AG20443 (cell line): Measurements from ENCODE around the gene PACSIN1.
"Not testable (repeated sequence)": the region's sequence is repeated elsewhere in the genome, so short reads cannot be mapped to it uniquely, and the experiment has no call there.

Experiments used
- DNase-seq: peaks from one replicate; pipeline ENCODE4 v3.0.0; 2012; ENCODE audit warnings: low spot score, mixed read lengths

The PACSIN1 gene

DNA sequence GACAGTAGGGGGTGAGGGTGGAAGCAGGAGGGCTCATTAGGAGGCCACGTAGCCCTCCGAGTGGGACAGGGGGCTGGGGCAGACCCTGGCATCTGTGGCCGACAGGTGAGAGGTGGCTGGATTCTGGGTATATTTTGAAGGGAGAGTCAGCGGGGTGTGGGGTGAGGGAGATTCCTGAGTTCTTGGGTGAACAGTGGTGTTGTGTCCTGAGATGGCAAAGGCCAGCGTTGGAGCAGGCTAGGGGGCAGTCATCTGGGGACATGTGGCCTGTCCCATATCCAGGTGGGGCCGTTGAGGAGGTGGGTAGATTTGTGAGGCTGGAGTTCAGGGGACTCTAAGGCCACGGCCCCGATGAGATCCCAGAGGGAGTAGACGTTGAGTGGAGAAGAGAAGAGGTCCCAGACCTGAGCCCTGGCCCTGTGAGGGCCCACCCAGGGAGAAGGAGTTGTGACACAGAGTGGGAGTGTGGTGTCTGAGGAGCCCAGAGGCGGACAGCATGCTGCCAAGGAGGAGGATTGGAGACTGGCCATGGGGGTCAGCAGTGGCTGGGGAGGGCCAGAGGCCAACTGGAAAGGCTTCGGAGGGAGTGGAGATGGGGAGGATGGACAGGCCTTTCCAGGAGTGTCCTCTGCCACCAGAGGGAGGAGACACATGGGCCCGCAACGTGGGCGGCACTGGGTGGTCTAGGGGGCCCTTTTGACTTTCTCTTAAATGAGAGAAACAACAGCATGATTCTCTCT lies 19.6 kb downstream of the PACSIN1 start:
- DNase-seq: no peak

DNA sequence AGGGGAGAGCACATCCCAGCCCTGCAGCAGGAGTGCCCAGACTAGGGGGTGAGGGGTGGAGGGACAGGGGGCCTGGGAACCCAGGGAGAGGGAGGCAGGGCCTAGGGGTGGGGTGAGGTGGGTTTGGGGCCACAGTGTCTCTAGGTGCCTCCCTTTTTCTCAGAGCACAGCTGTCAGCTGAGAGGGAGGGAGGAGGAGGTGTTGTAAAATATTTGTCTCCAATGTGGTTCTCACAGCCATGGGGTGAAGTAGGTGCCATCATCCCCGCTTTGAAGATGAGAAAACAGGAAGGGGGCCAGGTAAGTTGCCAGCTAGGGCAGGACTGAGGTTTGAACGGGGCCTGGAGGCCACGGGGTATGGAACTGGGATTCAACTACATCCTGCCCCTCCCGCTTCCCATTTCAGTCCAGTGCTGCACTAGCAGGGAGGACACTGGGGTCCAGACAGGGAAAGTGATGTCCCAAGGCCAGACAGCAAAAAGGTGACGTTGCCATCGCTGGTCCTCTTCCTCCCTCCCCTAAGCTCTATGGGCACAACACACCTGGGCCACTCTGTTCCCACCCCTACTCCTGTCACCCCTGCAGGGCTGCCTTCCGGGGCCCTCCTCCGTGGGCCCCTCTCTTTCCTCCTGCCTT lies 20.3 kb downstream of the PACSIN1 start:
- DNase-seq: no peak

DNA sequence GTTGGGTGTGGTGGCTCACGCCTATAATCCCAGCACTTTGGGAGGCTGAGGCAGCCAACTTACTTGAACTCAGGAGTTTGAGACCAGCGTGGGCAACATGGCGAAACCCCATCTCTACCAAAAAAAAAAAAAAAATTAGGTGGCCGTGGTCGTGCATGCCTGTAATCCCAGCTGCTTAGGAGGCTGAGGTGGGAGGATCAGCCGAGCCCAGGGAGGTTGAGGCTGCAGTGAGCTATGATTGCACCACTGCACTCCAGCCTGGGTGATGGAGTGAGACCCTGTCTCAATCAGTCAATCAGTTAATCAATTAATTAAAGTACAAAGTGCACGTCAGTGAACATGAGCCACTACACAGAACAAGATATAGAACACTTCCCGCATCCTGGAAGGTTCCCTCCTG lies 21.0 kb downstream of the PACSIN1 start:
- not testable (repeated sequence) for DNase-seq

DNA sequence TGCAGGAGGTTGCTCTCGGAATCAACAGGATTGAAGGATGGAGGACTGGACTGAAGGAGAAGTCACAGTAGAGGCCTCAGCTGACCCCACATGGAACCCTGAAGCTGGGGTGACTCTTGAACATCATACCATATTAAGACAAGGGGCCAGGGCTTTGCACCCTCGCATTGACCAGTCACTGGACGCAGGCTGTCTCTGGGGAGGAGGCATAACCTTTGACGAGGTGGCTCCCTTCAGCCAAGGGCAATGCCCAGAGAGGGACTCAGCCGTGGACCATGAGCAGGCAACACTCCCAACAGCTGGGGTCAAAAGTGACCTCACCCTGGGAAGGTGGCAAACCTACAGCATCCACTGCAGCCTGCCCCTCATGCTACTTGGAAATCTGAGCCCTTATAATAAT lies 21.7 kb downstream of the PACSIN1 start:
- no peak for DNase-seq

DNA sequence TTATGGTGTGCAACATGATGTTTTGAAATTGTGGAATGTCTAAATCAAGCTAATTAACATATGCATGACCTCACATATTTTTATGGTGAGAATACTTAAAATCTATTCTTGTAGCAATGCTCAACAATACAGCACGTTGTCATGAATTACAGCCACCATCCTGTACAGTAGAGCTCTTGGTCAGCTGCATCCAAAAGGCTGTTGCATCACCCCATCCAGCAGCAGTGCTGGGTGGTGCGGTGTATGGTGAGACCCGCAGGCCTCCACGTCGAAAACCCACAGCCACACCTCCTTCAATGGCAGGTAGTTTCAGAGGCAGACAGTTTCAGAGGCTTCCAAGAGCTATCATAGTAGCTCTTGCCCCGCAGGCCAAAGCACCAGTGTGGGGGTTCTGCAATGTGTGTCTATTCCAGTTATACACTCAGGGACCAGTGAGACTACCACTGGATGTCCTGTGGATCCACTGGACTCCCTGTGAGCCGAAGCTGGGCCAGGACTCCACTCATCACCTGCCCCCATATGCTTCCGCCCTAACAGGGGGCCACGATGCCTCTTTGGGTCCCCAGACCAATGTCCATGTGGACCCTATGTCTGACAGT lies 23.4 kb downstream of the PACSIN1 start:
- no peak for DNase-seq

DNA sequence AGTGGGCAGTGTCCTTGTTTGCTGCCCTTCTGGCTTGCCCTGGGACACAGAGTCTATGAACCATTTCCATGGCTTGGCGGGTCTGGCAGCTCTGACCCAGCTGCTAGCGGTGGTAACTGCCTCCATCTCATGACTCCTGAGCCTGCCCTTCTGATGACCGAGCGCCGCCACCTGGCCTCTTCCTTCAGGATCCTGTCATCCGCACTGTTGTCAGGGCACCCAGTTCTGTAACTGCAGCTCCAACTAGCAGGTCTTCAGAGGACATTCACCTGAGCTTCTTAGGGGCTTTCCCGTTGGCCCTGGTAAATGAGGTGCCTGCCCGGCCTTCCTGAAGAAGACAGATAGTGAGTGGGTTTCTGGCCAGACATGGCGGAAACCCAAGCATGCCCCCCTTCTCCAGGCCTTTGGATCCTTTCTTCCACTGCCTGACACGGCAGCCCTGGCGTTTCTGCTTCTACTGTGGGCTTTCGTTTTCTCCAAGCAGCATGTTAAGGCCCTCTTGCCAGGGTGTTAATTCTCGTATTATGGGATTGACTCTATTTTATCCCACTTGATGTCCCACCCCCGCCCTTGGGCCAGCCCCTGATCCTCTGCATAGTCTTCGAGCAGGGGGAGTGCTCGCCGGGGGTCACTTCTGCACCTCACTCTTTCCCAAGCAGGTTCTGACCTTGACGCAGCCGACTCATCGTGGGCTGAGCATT lies 24.7 kb downstream of the PACSIN1 start:
- no peak for DNase-seq

DNA sequence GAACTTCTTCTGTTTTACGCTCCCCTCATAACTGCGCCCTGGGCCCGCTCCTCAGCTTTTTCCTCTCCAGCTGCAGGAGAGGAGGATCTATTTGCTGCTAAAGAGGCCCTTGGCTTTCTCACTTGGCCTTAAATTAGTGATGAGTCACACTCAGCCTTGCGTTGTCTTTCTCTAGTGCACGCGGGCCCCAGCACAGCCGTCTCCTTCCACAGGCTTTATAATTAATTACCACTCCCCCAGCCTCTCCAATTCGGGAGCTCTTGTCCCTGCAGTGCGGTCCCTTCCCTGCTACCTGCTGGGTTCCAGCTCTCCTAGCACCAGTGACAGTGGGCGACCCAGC lies 25.2 kb downstream of the PACSIN1 start:
- peak; percentile 81 for DNase-seq

DNA sequence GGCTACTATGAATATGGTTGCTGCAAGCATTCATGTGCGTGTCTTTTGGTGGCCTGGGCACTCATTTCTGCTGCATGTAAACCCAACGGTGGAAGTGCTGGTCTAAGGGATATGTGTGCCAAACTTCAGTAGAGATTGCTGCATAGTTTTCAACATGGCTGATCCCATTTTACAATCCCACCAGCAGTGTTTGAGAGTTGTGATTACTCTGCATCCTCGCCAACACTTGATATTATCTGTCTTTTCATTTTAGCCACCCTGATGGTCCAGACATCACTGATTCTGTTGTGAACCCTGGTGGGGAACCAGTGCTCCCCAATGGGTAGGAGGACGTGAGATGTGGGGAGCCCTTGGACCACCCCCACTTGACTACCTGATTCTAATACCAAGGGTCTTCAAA lies 27.5 kb downstream of the PACSIN1 start:
- no peak for DNase-seq

DNA sequence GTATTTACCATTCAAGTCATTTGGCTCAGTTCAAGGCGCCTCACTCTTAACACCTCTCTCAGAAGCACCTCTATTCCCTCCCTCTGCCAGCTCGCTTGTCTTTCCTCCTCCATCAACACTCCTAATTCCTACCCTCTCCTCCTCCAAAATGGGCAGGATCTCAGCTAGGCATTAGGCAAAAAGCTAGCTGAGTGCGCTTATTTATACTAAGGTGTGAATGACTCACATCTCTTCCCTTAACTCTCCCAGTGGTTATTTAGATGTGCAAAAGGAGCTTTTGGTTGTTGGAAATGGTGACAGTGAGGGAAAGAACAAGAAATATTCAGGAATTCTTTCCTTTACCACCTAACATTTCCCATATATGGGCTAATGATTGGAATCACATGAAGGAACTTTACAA lies 29.1 kb downstream of the PACSIN1 start:
- DNase-seq: no peak

DNA sequence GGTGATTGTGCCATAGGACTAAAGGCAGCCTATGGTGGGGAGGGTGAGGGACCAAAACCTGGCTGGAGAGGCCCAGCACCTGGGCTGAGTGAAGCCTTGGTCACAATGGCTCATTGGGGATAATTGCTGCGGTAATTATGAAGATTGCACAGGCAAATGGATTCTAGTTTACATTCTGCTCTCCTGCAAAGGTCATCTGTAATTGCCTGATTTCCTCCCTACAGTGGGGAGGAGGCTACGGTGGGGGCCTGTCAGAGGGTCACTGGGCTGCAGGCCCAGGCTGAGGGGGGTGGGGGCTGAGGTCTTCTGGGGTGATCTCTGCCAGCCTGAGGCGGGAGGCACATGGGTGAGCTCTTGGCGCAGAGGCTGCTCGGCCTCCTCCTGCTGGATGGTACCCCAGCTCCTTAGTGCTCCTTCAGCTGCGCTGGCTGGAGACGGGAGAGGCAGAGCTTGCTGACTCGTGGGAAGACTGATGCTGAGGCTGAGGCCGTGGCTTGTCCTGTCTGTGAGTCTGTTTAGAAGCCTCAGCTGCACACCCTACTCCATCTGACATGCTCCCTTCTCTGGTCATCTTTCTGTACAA lies 30.3 kb downstream of the PACSIN1 start:
- DNase-seq: no peak

DNA sequence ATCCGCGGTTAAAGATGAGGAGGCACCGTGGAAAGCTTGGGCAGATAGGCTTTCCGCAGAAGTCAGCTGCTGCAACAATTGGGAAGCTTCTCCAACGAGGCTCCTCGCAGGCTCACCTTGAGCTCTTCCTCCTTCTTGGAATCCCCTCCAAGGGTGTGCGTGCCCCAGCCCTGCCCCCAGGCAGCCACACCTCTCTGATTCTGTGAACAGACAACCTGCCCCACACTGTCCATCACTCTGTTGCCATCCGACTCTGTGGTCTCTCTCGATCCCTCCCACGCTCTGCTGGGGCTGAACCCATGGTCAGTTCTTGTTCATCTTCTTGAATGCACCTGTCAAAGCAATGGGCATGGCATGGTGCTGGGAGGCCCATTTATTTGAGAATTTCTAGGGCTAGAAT lies 31.5 kb downstream of the PACSIN1 start:
- DNase-seq: no peak

DNA sequence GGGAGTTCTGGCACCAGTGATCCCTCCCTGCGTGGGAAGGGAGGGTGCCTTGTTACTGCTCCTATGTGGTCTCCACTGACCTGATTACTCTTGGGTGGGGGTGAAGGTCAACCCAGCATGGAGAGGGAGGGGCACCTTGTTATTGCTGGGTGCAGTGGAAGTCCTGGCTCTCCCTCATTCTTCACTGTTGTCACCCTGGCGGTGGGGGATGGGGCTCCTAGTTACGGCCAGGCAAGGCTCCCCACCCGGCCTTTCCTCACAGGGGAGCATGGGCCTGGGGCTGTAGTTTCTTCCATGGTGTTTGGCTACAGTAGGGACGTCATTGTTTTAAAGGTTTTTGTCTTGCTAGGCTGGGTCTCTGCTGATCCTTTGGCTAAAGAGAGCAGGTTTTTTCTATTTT lies 40.8 kb downstream of the PACSIN1 start:
- no peak for DNase-seq

DNA sequence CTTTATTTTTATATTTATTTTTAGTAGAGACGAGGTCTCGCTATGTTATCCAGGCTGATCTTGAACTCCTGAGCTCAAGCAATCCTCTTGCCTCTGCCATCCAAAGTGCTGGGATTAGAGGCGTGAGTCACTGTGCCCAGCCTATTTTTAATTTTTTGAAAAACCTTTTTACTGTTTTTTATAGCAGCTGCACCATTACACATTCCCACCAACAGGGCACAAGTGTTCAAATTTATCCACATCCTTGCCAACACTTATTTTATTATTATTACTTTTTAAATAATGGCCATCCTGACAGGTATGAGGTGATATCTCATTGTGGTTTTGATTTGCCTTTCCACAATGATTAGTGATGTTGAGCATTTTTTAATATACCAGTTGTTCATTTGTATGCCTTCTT lies 42.5 kb downstream of the PACSIN1 start:
- DNase-seq: no peak

DNA sequence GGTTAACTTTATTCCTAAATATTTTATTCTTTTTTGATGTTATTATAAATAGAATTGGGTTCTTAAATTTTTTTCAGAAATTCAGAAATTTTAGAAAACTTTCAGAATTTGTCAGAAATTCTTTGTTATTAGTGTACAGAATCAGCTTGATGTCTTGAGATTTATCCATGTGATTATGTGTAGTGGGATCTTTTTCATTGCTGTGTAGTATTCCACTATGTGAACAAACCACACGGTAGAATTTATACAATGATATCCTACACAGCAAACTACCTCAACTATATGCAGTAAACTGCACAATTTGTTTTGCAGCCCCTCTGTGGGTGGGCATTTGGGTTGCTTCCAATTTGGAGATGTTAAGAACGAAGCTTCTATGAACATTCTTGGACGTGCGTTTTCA lies 43.9 kb downstream of the PACSIN1 start:
- DNase-seq: no peak

DNA sequence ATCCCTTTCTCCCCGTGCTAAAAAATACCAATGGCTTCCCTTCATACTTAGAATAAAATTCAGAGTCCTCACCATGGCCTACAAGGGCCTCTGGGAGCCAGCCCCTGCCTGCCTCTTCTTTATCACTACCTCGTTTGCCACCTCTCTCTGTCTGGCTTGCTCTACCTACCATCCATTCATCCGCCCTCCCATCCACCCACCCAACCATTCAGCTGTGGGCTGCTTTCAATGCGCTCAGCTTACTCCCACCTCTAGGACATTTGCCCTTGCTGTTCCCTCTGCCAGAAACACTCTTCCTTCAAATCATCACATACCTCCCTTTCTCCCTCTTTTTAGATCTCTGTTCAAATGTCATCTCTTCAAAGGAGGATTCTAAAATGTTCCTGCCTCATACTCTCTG lies 44.4 kb downstream of the PACSIN1 start:
- DNase-seq: no peak

DNA sequence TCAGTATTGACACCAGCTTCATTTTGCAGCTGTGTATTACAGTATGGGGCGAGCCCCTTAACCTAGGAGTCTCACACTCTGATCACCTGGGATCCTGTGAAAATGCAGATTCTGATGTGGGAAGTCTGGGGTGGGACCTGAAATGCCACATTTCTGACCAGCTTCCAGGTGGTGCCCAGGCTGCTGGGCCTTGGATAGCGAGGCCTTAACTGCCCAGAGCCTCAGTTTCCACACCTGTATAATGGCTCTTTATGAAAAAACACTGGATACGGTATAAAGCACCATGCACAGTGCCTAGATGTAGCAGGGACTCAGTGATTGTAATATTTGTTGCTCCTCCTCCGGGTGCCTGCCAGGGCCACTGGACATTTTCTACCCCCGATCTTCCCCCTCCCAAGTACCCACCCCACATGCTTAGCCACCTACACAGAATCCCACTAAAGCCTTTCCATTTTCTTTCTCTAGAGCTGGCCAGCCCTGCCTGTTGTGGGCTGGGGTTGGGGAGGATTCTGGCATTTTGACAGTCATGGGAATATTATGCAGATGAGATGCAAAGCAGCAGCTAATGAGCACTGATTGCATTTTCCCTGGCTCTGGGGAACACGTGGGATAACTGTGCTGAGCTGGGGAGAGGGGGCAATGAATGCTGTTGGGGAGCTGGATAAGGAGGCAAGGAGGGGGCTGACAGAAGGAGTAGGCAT lies 45.5 kb downstream of the PACSIN1 start:
- DNase-seq: no peak

DNA sequence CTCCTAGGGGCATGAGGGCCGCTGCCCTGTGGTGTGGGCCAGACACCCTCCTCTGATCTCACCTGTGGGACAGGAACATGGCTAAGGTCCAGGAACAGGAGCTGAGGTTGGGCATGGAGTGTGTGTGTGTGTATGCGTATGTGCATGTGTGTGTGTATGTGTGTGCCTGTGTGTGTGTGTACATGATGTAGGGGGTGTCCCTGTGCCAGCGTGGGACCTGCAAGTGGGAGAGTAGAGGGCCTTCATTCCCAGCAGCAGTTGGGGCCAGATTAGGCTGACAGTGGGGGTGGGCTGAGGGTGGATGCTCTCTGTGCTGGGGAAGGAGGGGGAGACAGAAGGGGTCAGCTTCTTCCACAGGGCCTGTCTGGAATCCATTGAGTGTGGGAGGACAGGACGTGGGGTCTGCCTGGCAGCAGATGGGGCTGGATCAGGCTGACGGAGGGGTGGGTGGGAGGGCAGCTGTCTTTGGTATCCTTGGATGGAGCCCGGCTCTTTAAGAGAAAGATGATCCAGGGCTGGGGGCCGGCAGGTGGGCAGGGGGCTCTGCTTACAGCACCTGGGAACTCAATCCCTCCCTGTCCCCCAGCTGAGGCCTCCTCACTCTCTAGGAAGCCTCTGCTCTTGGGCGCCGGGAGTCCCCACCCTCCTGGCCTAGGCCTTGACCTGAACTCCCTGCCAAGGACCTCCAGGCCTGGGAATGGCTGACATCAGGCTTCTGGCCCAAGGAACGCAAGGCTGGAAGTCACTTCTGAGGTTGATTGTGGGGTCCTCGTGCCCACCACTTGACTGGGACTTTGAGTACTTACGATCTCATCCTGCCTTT lies 46.2 kb downstream of the PACSIN1 start:
- DNase-seq: no peak

DNA sequence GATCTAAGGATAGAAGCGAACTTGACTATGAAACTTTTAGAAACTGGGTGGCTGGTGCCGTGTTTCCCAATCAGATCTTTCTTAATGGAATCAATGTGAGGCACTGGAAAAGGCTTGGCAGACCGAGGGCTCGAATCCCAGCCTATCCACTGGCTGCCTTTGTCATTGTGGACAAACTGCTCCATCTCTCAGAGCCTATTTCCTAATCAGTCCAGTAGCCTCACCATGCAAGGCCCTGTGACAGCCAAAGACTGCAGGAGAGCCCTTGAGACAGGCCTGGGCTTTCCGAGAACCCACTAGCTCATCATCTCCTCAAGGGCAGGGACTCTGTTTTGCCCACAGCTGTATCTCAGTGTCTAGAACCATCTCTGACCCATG lies 46.9 kb downstream of the PACSIN1 start:
- DNase-seq: peak; percentile 45

DNA sequence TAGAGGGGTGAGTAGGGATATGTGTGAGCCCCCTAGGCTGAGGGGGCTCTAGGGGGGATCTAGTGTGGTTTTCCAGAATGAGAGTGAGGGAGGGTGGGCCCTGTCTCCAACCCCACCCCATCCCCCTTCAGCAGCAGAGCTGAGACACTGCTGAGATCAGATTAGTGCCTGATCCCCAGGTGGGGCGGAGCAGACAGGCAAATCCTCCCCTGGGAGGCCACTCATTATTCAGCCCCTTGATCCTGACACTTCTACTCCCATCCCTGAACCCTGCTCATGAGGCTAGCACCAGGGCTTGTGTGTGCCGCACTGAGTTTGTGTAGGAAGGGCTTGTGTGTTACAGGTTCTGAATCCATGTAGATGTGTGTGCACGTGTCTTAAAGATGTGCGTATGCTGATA lies 47.8 kb downstream of the PACSIN1 start:
- no peak for DNase-seq

DNA sequence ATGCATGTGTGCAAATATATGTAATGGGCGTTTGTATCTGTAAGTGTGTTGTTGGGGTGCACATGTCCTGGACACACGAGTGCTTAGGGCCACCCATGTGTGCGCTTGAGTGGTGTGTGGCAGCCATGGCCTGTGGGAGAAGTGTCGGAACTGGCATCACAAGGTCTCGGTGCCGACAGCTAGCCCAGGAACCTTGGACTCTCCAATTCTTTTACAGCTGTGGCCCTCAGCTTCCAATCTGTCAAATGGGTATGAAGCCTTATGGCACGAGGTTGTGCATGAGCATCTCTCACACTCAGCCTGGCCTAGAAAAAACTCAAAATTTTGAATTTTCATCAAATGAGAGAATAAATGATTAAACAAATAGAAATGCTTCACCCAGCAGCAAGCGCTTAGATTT lies 48.2 kb downstream of the PACSIN1 start:
- DNase-seq: no peak
